ENCODE results near the gene SFTPB.
A peak's percentile ranks its signal among the peaks of the same experiment; 100 is the strongest.

Gene SFTPB

GRCh38 chr2:85650456-85650855, 17.5 kb downstream of the SFTPB start:
- no peak overlapping the region for H3K27ac ChIP-seq (ENCODE audit: low read length)
- peaks cover 79% of the 10 kb centered on the region for H3K36me3 ChIP-seq (ENCODE audit: insufficient read depth, low read length)
- H3K79me2 ChIP-seq (ENCODE audit: insufficient read depth, low read length): no peaks in the 10 kb centered on the region; the same call in 1 of the 2 replicates
- no peak overlapping the region for H3K9ac ChIP-seq (ENCODE audit: low read depth, low read length)
- ATAC-seq (ENCODE audit: insufficient read depth, low read depth) (no peak), DNase-seq (no peak)
- H3K4me2 ChIP-seq (ENCODE audit: insufficient read depth, low read length): no peak overlapping the region
- H3K9me3 ChIP-seq (ENCODE audit: insufficient read depth, low read length, severe bottlenecking): no peaks in the 10 kb centered on the region
- no peaks in the 10 kb centered on the region for H3K27me3 ChIP-seq (ENCODE audit: insufficient read depth, low read length, poor library complexity)
- peaks cover 6% of the 10 kb centered on the region; the same call in 1 of the 2 replicates for H4K20me1 ChIP-seq (ENCODE audit: insufficient read depth, low read length)
- no peak for TF ChIP-seq CTCF (IDR thresholded peaks at IDR 0.05; ENCODE audit: borderline replicate concordance, extremely low read depth, low read length, poor library complexity, severe bottlenecking)
- no peak for TF ChIP-seq EZH2 (IDR thresholded peaks at IDR 0.05; ENCODE audit: borderline replicate concordance, low read depth, low read length, severe bottlenecking)
- H3K4me3 ChIP-seq (ENCODE audit: low read depth in 1 of 2, low read length in 2 of 2): no peak overlapping the region
- no peak overlapping the region for H2AFZ ChIP-seq (ENCODE audit: low read depth, low read length)
- no peaks in the 10 kb centered on the region for H3K4me1 ChIP-seq (ENCODE audit: insufficient read depth, low read length)

- no peak for ATAC-seq (ENCODE audit: insufficient read depth, low read depth)
- Histone ChIP-seq H2AFZ (ENCODE audit: low read depth, low read length) (no peak overlapping the region), H3K9me3 (ENCODE audit: insufficient read depth, low read length, severe bottlenecking) (no peaks in the 10 kb centered on the region), H4K20me1 (ENCODE audit: insufficient read depth, low read length) (peaks cover 12% of the 10 kb centered on the region), H3K27ac (ENCODE audit: low read length) (no peak overlapping the region), H3K9ac (ENCODE audit: low read depth, low read length) (no peak overlapping the region), H3K36me3 (ENCODE audit: insufficient read depth, low read length) (peaks cover 89% of the 10 kb centered on the region), H3K4me3 (ENCODE audit: low read depth in 1 of 2, low read length in 2 of 2) (no peak overlapping the region), H3K4me2 (ENCODE audit: insufficient read depth, low read length) (no peak overlapping the region), H3K27me3 (ENCODE audit: insufficient read depth, low read length, poor library complexity) (no peaks in the 10 kb centered on the region), H3K4me1 (ENCODE audit: insufficient read depth, low read length) (no peaks in the 10 kb centered on the region), H3K79me2 (ENCODE audit: insufficient read depth, low read length) (no peaks in the 10 kb centered on the region; the same call in 1 of the 2 replicates)
- TF ChIP-seq EZH2 (IDR thresholded peaks at IDR 0.05; ENCODE audit: borderline replicate concordance, low read depth, low read length, severe bottlenecking) (no peak), CTCF (IDR thresholded peaks at IDR 0.05; ENCODE audit: borderline replicate concordance, extremely low read depth, low read length, poor library complexity, severe bottlenecking) (no peak)
- no peak for DNase-seq
These were observed 18.5 kb downstream of the SFTPB start for GRCh38 chr2:85649201-85650190.

- H3K4me3 ChIP-seq (ENCODE audit: low read depth in 1 of 2, low read length in 2 of 2): no peak overlapping the region
- peaks cover 13% of the 10 kb centered on the region for H4K20me1 ChIP-seq (ENCODE audit: insufficient read depth, low read length)
- H3K4me2 ChIP-seq (ENCODE audit: insufficient read depth, low read length): no peak overlapping the region
- no peak overlapping the region for H3K9ac ChIP-seq (ENCODE audit: low read depth, low read length)
- ATAC-seq (ENCODE audit: insufficient read depth, low read depth) (peak; percentile 75), DNase-seq (peak; percentile 38)
- H3K27ac ChIP-seq (ENCODE audit: low read length): no peak overlapping the region
- TF ChIP-seq EZH2 (IDR thresholded peaks at IDR 0.05; ENCODE audit: borderline replicate concordance, low read depth, low read length, severe bottlenecking) (no peak), CTCF (IDR thresholded peaks at IDR 0.05; ENCODE audit: borderline replicate concordance, extremely low read depth, low read length, poor library complexity, severe bottlenecking) (peak; percentile 61)
- H3K79me2 ChIP-seq (ENCODE audit: insufficient read depth, low read length): no peaks in the 10 kb centered on the region; the same call in 1 of the 2 replicates
- no peak overlapping the region for H2AFZ ChIP-seq (ENCODE audit: low read depth, low read length)
- no peaks in the 10 kb centered on the region for H3K27me3 ChIP-seq (ENCODE audit: insufficient read depth, low read length, poor library complexity)
- H3K9me3 ChIP-seq (ENCODE audit: insufficient read depth, low read length, severe bottlenecking): no peaks in the 10 kb centered on the region
- peaks cover 92% of the 10 kb centered on the region for H3K36me3 ChIP-seq (ENCODE audit: insufficient read depth, low read length)
- no peaks in the 10 kb centered on the region for H3K4me1 ChIP-seq (ENCODE audit: insufficient read depth, low read length)
These were observed 19.4 kb downstream of the SFTPB start for GRCh38 chr2:85648619-85649018.

All from DND-41 (cell line).